K562 (cell line): ENCODE results near the gene CMSS1. TPM values are rescaled to one million over a fixed set of nuclear protein-coding genes. Genes with fewer than 3 reads are reported as not detected.

Source experiments
- ATAC-seq: fragments of 200-7000 bp; cut with Tn5 transposase; 3 replicates; pipeline ENCODE4 v1.9.1; 2020; ENCODE audit warnings: moderate library complexity
- BruUV-seq: library from RNA; stranded (reverse); fragments of 400-500 nt; replicated peaks from 2 replicates; lab custom pipeline; 2021; lab: Mats Ljungman, UMichigan
- CTCF ChIA-PET: fragments of 300-600 bp; formaldehyde crosslinking; extraction: SDS; loops from one replicate; lab custom pipeline; 2021; ENCODE audit warnings: low intra/inter-chr PET ratio; lab: Yijun Ruan, JAX
- POLR2A ChIA-PET: fragments of 300-600, 350-650 bp; sonication (Branson Sonifier 250); formaldehyde crosslinking; extraction: SDS; loops from one replicate; lab custom pipeline; 2021; ENCODE audit warnings: antibody characterized with exemption, inconsistent platforms; lab: Yijun Ruan, JAX
- DNase-seq, 4 experiments: peaks; one replicate each; pipeline versions ENCODE4 v3.0.0 to v3.0.0-alpha.2; 2011 to 2018; ENCODE audit warnings: low spot score in 3 of 4, mixed read lengths in 3 of 4; ENCODE audit errors: extremely low read depth in 1 of 4
- FAIRE-seq: peaks from 2 replicates; lab custom pipeline; 2011; peaks lifted over from hg19 to GRCh38; lab: Jason Lieb, UNC
- H2AFZ ChIP-seq: 2 replicates; pipeline ENCODE4 v1.6.0; 2011; ENCODE audit warnings: low read depth, low read length, control low read depth, inconsistent platforms
- H3K27ac ChIP-seq: fragments of 200-600 bp; 3 replicates; pipeline ENCODE4 v1.8.0; 2011; ENCODE audit warnings: low read depth, mild to moderate bottlenecking, control low read depth, inconsistent platforms, low read length, moderate library complexity, mixed read lengths; ENCODE audit errors: extremely low read depth
- H3K27me3 ChIP-seq, 2 experiments: fragments of 300-600 bp in 1 of 2; 2 replicates in 1 of 2; 3 replicates in 1 of 2; pipeline versions ENCODE4 v1.6.0 to v1.8.0; 2011; ENCODE audit warnings: inconsistent platforms in 2 of 2, low read length in 2 of 2, mild to moderate bottlenecking in 1 of 2, mixed read lengths in 1 of 2, moderate library complexity in 1 of 2; ENCODE audit not compliant: control insufficient read depth in 2 of 2, insufficient read depth in 2 of 2
- H3K36me3 ChIP-seq: fragments of 300-600 bp; 3 replicates; pipeline ENCODE4 v1.8.0; 2011; ENCODE audit warnings: mild to moderate bottlenecking, low read length, inconsistent platforms; ENCODE audit not compliant: control insufficient read depth, insufficient read depth
- H3K4me1 ChIP-seq, 2 experiments: fragments of 200-600 bp in 1 of 2; replicated peaks in 1 of 2; 2 replicates in 1 of 2; 3 replicates in 1 of 2; pipeline versions ENCODE4 v1.5.1 to v1.8.0; 2011; ENCODE audit warnings: inconsistent platforms in 2 of 2, low read length in 2 of 2, mild to moderate bottlenecking in 1 of 2, mixed read lengths in 1 of 2, moderate library complexity in 1 of 2; ENCODE audit not compliant: control insufficient read depth in 2 of 2, insufficient read depth in 2 of 2
- H3K4me2 ChIP-seq: 2 replicates; pipeline ENCODE4 v1.6.1; 2011; ENCODE audit warnings: low read length, control low read depth, inconsistent platforms, mixed read lengths; ENCODE audit not compliant: insufficient read depth
- H3K4me3 ChIP-seq: fragments of 200-600 bp; sonication (generic), shearing (Covaris generic); 2 replicates; pipeline ENCODE4 v1.5.1; 2016; ENCODE audit warnings: control low read depth, inconsistent platforms
- H3K79me2 ChIP-seq: fragments of 200-600 bp; 3 replicates; pipeline ENCODE4 v1.8.0; 2011; ENCODE audit warnings: low read length, inconsistent platforms; ENCODE audit not compliant: control insufficient read depth, insufficient read depth
- H3K9ac ChIP-seq, 2 experiments: 2 replicates each; pipeline versions ENCODE4 v1.6.0 to v1.6.1; 2011; ENCODE audit warnings: low read depth in 2 of 2, low read length in 2 of 2, control low read depth in 1 of 2, inconsistent platforms in 1 of 2, mild to moderate bottlenecking in 1 of 2, mixed read lengths in 1 of 2; ENCODE audit not compliant: insufficient read depth in 1 of 2
- H3K9me1 ChIP-seq: one replicate; pipeline ENCODE4 v1.6.0; 2011; ENCODE audit warnings: inconsistent platforms, mild to moderate bottlenecking, low read length, moderate library complexity; ENCODE audit not compliant: control insufficient read depth, insufficient read depth
- H3K9me3 ChIP-seq: replicated peaks from 2 replicates; pipeline ENCODE4 v1.5.1; 2011; ENCODE audit warnings: low read depth, low read length, inconsistent platforms; ENCODE audit not compliant: control insufficient read depth, insufficient read depth
- H4K20me1 ChIP-seq: replicated peaks from 2 replicates; pipeline ENCODE4 v1.6.1; 2011; ENCODE audit warnings: low read length, inconsistent platforms, mixed read lengths; ENCODE audit not compliant: control insufficient read depth, insufficient read depth
- NCOA6 ChIP-seq: fragments of 450-650 bp; IDR thresholded peaks from 2 replicates; pipeline ENCODE4 v1.6.1; 2017; ENCODE audit warnings: mild to moderate bottlenecking
- SMARCE1 ChIP-seq: fragments of 450-650 bp; IDR thresholded peaks from 2 replicates; pipeline ENCODE4 v1.7.1; 2016; ENCODE audit warnings: mild to moderate bottlenecking
- WGBS: fragments of 100-300 bp; shearing (Covaris generic); methylation state at CpG from one replicate; pipeline ENCODE4 v1.1.6; 2016; ENCODE audit warnings: low coverage, mixed read lengths; ENCODE audit not compliant: insufficient coverage; ENCODE audit errors: missing lambda C conversion rate; 5-methylcytosine and 5-hydroxymethylcytosine counted together
- in situ Hi-C: fragments of 300-500 bp; cut with MboI; formaldehyde crosslinking; loops from 4 replicates; pipeline ENCODE4 v1.15.0; 2018; ENCODE audit warnings: inconsistent platforms, mixed read lengths
- intact Hi-C: fragments of 100-400 bp; cut with micrococcal nuclease; formaldehyde crosslinking; loops from 2 replicates; pipeline ENCODE4 v1.14.2; 2022
- polyA plus RNA-seq, 8 experiments: library from polyadenylated mRNA; depleted of rRNA in 4 of 8; stranded (reverse) in 5 of 8; unstranded in 3 of 8; fragments of >200 nt; fragmentation: Nextera tagmentation in 2 of 8; fragmentation: Illumina TruSeq in 1 of 8; extraction: Ambion mirVana in 2 of 8; extraction: Trizol in 1 of 8; gene quantifications; 2 replicates each; pipeline versions ENCODE4 v1.2.1 to v1.2.3, GENCODE V29; 2011 to 2014; ENCODE audit warnings: inconsistent platforms in 1 of 8, missing spikeins in 1 of 8
- total RNA-seq, 7 experiments: library from RNA; depleted of rRNA in 6 of 7; stranded (reverse); fragments of >200 nt in 6 of 7; fragmentation: Illumina TruSeq in 2 of 7; extraction: Trizol in 2 of 7; gene quantifications; 2 replicates each; pipeline versions ENCODE4 v1.2.1 to v1.2.3, GENCODE V29; 2011 to 2021; ENCODE audit warnings: low replicate concordance in 1 of 7
- TF ChIP-seq, protein P1 (sequence below): sonication (generic); formaldehyde crosslinking; IDR thresholded peaks from 2 replicates; pipeline ENCODE4 v1.8.1; 2023; ENCODE audit warnings: mild to moderate bottlenecking, missing genetic modification reagents

Gene CMSS1
- total and polyA plus RNA-seq, 9 of the 15 experiments (the other 6 are each of a cell fraction or from before 2014, with no cell fraction given): 46.9 to 109 (median 72.3) TPM

DNA sequence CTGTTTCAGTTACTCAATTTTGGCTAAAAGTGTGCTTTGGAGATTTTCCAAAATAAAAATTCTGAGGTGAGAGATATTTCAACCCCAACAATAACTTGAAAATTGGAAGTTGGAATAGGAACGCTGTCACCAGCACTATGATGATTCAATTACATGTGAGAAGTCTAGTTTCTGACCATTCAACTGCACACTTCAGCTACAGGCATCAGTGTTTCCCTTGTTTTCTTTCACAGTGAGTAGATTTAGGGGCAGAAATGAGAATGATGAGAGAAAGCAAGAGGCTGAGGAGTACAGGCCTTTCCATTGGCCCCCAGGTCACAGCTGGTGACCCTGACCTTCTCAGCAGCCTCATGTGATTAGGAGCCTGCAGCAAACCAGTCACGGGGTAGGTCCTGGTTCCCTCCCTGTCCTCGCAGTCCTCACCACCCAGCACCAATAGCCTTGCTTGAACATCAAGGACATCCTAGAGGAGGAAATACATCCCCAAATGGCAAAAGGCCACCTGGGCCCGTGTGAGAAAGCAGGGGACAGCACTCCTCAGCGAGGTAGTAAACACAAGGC lies 306.6 kb downstream of the CMSS1 start:
- ATAC-seq (no peak), DNase-seq (no peak), FAIRE-seq (no peak)
- intact Hi-C loops (no loop called here), in situ Hi-C loops (no loop called here)
- H3K9ac ChIP-seq: no peak overlapping the region
- no peak overlapping the region for H3K4me2 ChIP-seq
- H3K4me1 ChIP-seq: no peaks in the 10 kb centered on the region
- no peaks in the 10 kb centered on the region for H3K36me3 ChIP-seq
- H3K9me3 ChIP-seq: no peaks in the 10 kb centered on the region
- H2AFZ ChIP-seq: no peak overlapping the region
- TF ChIP-seq SMARCE1 (no peak), NCOA6 (no peak)
- TF ChIP-seq, protein P1, sequence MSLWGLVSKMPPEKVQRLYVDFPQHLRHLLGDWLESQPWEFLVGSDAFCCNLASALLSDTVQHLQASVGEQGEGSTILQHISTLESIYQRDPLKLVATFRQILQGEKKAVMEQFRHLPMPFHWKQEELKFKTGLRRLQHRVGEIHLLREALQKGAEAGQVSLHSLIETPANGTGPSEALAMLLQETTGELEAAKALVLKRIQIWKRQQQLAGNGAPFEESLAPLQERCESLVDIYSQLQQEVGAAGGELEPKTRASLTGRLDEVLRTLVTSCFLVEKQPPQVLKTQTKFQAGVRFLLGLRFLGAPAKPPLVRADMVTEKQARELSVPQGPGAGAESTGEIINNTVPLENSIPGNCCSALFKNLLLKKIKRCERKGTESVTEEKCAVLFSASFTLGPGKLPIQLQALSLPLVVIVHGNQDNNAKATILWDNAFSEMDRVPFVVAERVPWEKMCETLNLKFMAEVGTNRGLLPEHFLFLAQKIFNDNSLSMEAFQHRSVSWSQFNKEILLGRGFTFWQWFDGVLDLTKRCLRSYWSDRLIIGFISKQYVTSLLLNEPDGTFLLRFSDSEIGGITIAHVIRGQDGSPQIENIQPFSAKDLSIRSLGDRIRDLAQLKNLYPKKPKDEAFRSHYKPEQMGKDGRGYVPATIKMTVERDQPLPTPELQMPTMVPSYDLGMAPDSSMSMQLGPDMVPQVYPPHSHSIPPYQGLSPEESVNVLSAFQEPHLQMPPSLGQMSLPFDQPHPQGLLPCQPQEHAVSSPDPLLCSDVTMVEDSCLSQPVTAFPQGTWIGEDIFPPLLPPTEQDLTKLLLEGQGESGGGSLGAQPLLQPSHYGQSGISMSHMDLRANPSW (CRISPR knock-in tag): no peak
- H3K27me3 ChIP-seq: no peaks in the 10 kb centered on the region
- H3K79me2 ChIP-seq: no peaks in the 10 kb centered on the region; the same call in 2 of the 3 replicates
- no peaks in the 10 kb centered on the region for H3K9me1 ChIP-seq
- WGBS: 68% methylated on average over 5 of the region's 5 CpGs
- H3K4me3 ChIP-seq: no peak overlapping the region
- ChIA-PET POLR2A (interaction anchor here (0.6 kb wide), 1 partner anchor 46 kb away, joined by 4 read pairs; no protein-coding TSS in a partner anchor), CTCF (no interaction called here)
- BruUV-seq: no TSS peak
- no peaks in the 10 kb centered on the region for H4K20me1 ChIP-seq
- no peak overlapping the region for H3K27ac ChIP-seq
